Activated CD8-positive, alpha-beta T cell treated with anti-CD3 and anti-CD28 coated beads for 36 hours (primary cell): ENCODE results near the gene GTF2A1. TPM values are rescaled to one million over a fixed set of nuclear protein-coding genes. Genes with fewer than 3 reads are reported as not detected.
A peak's percentile ranks its signal among the peaks of the same experiment; 100 is the strongest.

Experiments used
- ATAC-seq: fragments of 200-7000 bp; cut with Tn5 transposase; one replicate; pipeline ENCODE4 v1.10.0; 2021; ENCODE audit warnings: mild to moderate bottlenecking, moderate library complexity
- CTCF ChIA-PET: fragments of 350-600 bp; sonication (Branson Sonifier 250); formaldehyde crosslinking; loops from one replicate; lab custom pipeline; 2021; ENCODE audit warnings: antibody characterized with exemption; lab: Charles Lee
- POLR2A ChIA-PET: fragments of 350-600 bp; sonication (Branson Sonifier 250); formaldehyde crosslinking; loops from one replicate; lab custom pipeline; 2021; ENCODE audit warnings: antibody characterized with exemption; lab: Charles Lee
- DNase-seq: peaks from one replicate; pipeline ENCODE4 v3.0.0-alpha.2; 2020
- H3K27ac Mint-ChIP-seq: one replicate; pipeline ENCODE4 v1.8.0; 2021; ENCODE audit warnings: mild to moderate bottlenecking, mixed read lengths
- H3K27me3 Mint-ChIP-seq: one replicate; pipeline ENCODE4 v1.8.0; 2021; ENCODE audit warnings: mixed read lengths
- H3K36me3 Mint-ChIP-seq: one replicate; pipeline ENCODE4 v1.8.0; 2021; ENCODE audit warnings: low read depth, mixed read lengths
- H3K4me1 Mint-ChIP-seq: one replicate; pipeline ENCODE4 v1.8.0; 2021; ENCODE audit warnings: low read depth, mixed read lengths
- H3K4me3 Mint-ChIP-seq: one replicate; pipeline ENCODE4 v1.8.0; 2021; ENCODE audit warnings: mild to moderate bottlenecking, moderate library complexity, mixed read lengths
- H3K9me3 Mint-ChIP-seq: one replicate; pipeline ENCODE4 v1.8.0; 2021; ENCODE audit warnings: mixed read lengths
- intact Hi-C: fragments of 100-400 bp; cut with micrococcal nuclease; formaldehyde crosslinking; loops from one replicate; pipeline ENCODE4 v1.10.0; 2022
- total RNA-seq, 2 experiments: library from RNA; stranded (reverse); gene quantifications; one replicate each; pipeline ENCODE4 v1.2.3, GENCODE V29; 2021
- TF ChIP-seq, protein P1 (sequence below): fragments of 200-600 bp; IDR thresholded peaks from one replicate; pipeline ENCODE4 v1.8.0; 2022; ENCODE audit warnings: antibody characterized with exemption, mild to moderate bottlenecking

Gene GTF2A1
- total RNA-seq, 2 experiments from 2014 or later = 34.3 to 35.9 TPM

DNA sequence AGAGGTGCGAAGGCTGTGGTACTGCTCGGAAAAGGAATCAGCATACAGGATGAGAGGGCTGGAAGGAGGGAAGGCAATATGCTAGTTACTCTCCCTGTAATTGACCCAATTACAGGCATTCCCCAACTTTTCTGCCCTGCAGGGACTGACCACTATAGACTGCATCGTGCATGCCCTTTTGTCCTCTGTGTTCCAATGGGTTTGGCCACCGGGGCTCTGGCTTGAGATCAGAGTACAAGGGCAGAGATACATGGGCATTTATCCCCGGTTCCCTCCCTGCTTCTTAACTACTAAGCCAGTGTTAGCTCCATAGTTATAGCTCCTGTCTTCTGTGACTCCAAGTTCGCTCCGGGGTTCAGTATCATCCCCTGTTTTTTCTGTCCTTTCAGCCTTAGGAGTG is 59.7 kb downstream of the GTF2A1 start:
- ChIA-PET POLR2A (interaction anchor here (1.0 kb wide), 1 partner anchor 20 kb away, joined by 3 read pairs; no protein-coding TSS in a partner anchor), CTCF (interaction anchor here (1.4 to 2.0 kb wide), 4 partner anchors 10 to 173 kb away, joined by 5 to 10 read pairs (median 7); no protein-coding TSS in a partner anchor)
- intact Hi-C loops = loop anchor here (5.0 kb wide), 1 partner anchor 204 kb away; the partner anchor contains the start of gene TSHR
- Mint-ChIP-seq H3K9me3 (no peaks in the 10 kb centered on the region), H3K27me3 (no peaks in the 10 kb centered on the region), H3K4me1 (peaks cover 11% of the 10 kb centered on the region), H3K27ac (no peak overlapping the region), H3K36me3 (no peaks in the 10 kb centered on the region), H3K4me3 (no peak overlapping the region)
- TF ChIP-seq, protein P1, sequence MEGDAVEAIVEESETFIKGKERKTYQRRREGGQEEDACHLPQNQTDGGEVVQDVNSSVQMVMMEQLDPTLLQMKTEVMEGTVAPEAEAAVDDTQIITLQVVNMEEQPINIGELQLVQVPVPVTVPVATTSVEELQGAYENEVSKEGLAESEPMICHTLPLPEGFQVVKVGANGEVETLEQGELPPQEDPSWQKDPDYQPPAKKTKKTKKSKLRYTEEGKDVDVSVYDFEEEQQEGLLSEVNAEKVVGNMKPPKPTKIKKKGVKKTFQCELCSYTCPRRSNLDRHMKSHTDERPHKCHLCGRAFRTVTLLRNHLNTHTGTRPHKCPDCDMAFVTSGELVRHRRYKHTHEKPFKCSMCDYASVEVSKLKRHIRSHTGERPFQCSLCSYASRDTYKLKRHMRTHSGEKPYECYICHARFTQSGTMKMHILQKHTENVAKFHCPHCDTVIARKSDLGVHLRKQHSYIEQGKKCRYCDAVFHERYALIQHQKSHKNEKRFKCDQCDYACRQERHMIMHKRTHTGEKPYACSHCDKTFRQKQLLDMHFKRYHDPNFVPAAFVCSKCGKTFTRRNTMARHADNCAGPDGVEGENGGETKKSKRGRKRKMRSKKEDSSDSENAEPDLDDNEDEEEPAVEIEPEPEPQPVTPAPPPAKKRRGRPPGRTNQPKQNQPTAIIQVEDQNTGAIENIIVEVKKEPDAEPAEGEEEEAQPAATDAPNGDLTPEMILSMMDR = no peak
- DNase-seq (no peak), ATAC-seq (no peak)

DNA sequence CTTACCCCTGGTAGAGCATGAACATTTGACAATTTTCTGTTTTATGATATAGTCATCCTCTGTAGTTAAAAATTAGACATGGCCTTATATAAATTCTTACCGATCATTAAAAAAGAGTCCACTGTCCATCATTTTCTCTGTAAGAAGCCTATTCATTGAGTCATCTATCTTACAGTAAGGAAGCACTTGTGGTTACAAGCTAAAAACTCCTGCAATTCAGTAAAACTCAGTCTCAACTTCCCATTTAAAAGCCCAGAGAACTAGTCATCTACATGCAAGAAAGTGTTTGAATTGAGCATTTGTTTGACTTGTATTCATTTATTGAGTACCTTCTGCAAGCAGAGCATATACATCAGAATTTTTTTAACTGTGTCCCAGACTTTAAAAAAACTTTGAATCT is 63.3 kb downstream of the GTF2A1 start:
- ATAC-seq = no peak
- intact Hi-C loops = no loop called here
- POLR2A ChIA-PET = no interaction called here

DNA sequence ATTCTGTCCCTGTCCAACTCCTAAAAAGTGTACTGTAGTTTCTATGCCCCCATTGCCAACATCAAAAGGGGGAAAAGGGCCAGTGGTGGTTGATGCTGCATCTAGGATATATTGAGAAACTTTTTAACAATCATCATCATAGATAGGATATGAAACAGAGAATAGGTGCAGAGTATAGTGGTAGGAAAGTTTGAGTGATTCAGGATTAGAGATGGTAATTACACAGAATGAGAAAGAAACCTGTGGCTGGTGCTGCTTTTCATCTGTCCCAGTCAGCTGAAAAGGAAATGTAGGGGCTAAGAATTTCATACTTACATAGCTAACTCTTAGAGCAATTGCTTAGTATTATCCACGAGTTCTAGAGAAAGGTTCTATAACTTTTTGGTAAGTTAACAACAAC is 67.6 kb downstream of the GTF2A1 start:
- POLR2A ChIA-PET = no interaction called here
- Mint-ChIP-seq H3K9me3 (no peaks in the 10 kb centered on the region), H3K27ac (no peak overlapping the region), H3K27me3 (peaks cover 4% of the 10 kb centered on the region), H3K36me3 (no peaks in the 10 kb centered on the region), H3K4me1 (peaks cover 17% of the 10 kb centered on the region), H3K4me3 (no peak overlapping the region)
- intact Hi-C loops = no loop called here
- peak; percentile 93 for ATAC-seq
- CTCF ChIA-PET = interaction anchor here (0.6 to 1.7 kb wide), 2 partner anchors 11 to 17 kb away, joined by 3 to 4 read pairs; no protein-coding TSS in a partner anchor
- TF ChIP-seq, protein P1 = no peak
- peak; percentile 38 for DNase-seq

More for the DNA sequence above, 63.3 kb downstream of the GTF2A1 start:
- Mint-ChIP-seq H3K4me3 (no peak overlapping the region), H3K36me3 (no peaks in the 10 kb centered on the region), H3K9me3 (no peaks in the 10 kb centered on the region), H3K4me1 (peaks cover 13% of the 10 kb centered on the region), H3K27me3 (peaks cover 4% of the 10 kb centered on the region), H3K27ac (no peak overlapping the region)
- no peak for DNase-seq
- TF ChIP-seq, protein P1 = no peak
- CTCF ChIA-PET = interaction anchor here (3.7 kb wide), 1 partner anchor 13 kb away, joined by 15 read pairs; no protein-coding TSS in a partner anchor

DNA sequence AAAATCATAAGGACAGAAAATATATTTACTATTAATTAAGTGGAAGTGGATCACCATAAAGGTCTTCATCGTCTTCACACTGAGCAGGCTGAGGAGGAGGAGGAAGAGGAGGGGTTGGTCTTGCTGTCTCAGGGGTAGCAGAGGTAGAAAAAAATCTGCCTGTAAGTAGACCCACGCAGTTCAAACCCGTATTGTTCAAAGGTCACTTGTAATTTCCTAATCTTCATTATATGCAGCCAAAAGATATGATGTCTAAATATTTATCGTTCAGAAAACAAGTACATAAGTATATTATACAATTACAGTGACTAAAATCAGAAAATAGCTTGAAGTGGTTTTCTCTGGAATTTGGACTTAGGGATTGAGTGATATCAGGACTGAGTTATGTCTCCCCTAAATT is 72.1 kb downstream of the GTF2A1 start:
- Mint-ChIP-seq H3K9me3 (no peaks in the 10 kb centered on the region), H3K27me3 (no peaks in the 10 kb centered on the region), H3K4me1 (peaks cover 26% of the 10 kb centered on the region), H3K36me3 (no peaks in the 10 kb centered on the region), H3K4me3 (no peak overlapping the region), H3K27ac (no peak overlapping the region)
- intact Hi-C loops = no loop called here
- no peak for ATAC-seq
- ChIA-PET CTCF (interaction anchor here (1.2 to 1.4 kb wide), 2 partner anchors 15 to 17 kb away, joined by 3 to 4 read pairs; no protein-coding TSS in a partner anchor), POLR2A (no interaction called here)
- TF ChIP-seq, protein P1 = no peak
- DNase-seq = no peak

DNA sequence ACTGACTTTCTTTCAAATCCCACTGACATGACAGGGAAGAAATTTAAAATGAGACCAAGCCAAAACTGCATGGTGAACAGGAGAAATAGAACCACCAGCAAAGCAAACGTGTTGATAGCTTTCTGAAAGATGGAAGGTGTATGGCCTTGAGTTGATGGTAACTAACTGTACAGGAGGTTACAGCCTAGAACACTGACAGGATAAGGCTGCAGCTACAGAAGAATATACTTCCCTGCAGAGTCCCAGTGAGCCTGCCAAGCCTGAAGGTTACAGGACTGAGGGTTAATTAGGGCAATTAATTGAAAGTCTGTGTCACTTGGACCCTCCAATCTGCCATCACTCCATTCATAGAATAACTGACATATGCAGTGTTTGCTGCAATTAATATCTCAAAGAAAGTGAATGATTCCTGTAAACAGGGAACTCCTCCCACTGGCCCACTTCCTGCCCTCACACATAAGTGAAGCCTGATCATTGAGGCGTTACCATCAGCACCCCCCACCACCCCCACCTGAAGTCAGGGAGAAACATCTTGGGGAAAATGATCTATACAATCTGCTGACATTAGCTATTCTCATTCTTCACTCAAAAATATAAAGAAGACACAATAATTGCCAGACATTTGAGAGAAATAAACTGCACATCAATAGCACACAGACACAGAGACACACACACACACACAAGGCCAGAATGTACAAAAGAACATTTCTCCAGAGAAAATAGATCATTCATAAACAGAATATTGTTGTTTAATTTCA is 73.4 kb downstream of the GTF2A1 start:
- no peak overlapping the region for H3K4me3 Mint-ChIP-seq
- intact Hi-C loops = no loop called here
- ATAC-seq (peak; percentile 27), DNase-seq (no peak)
- TF ChIP-seq, protein P1 = no peak
- H3K4me1 Mint-ChIP-seq = peaks cover 13% of the 10 kb centered on the region
- H3K27me3 Mint-ChIP-seq = no peaks in the 10 kb centered on the region
- no peak overlapping the region for H3K27ac Mint-ChIP-seq
- no peaks in the 10 kb centered on the region for H3K9me3 Mint-ChIP-seq
- POLR2A ChIA-PET = no interaction called here
- CTCF ChIA-PET = interaction anchor here (1.1 to 2.1 kb wide), 2 partner anchors 16 to 151 kb away, joined by 5 to 6 read pairs; no protein-coding TSS in a partner anchor
- no peaks in the 10 kb centered on the region for H3K36me3 Mint-ChIP-seq
